ENCODE measurements around the gene SRPK1. TPM values are rescaled to one million over a fixed set of nuclear protein-coding genes. Genes with fewer than 3 reads are reported as not detected.

SRPK1 gene
- total RNA-seq, 1 experiment from 2014 or later = 100 TPM

- no TSS peak for BruUV-seq (replicated peaks)
- Histone ChIP-seq H3K9me2 (replicated peaks; ENCODE audit: low read length) (no peaks in the 10 kb centered on the region), H3K4me1 (ENCODE audit: insufficient read depth, low read length) (peaks cover 10% of the 10 kb centered on the region), H3K4me2 (ENCODE audit: low read length) (no peak overlapping the region), H3K27me3 (ENCODE audit: low read length) (no peaks in the 10 kb centered on the region), H4K20me1 (ENCODE audit: low read length) (no peaks in the 10 kb centered on the region), H3K36me3 (ENCODE audit: low read depth, low read length) (no peaks in the 10 kb centered on the region), H3K4me3 (ENCODE audit: low read length) (no peak overlapping the region), H3K9ac (ENCODE audit: low read length) (no peak overlapping the region), H3K27ac (ENCODE audit: low read length) (no peak overlapping the region), H3F3A (ENCODE audit: low read length, unreplicated experiment) (no peaks in the 10 kb centered on the region), H3K9me3 (ENCODE audit: low read length) (no peaks in the 10 kb centered on the region), H2AFZ (ENCODE audit: low read length) (no peak overlapping the region), H3K79me2 (ENCODE audit: low read length) (peaks cover 19% of the 10 kb centered on the region)
- DNase-seq (no peak), ATAC-seq (no peak)
- intact Hi-C loops (cut with micrococcal nuclease) = no loop called here
- TF ChIP-seq EZH2 (IDR thresholded peaks at IDR 0.05; ENCODE audit: low read length, unreplicated experiment) (no peak), CTCF (conservative IDR thresholded peaks at IDR 0.05; ENCODE audit: low read depth, low read length) (no peak), EZH2phosphoT487 (IDR thresholded peaks at IDR 0.05; ENCODE audit: borderline replicate concordance, low read length) (no peak)
- CTCF ChIA-PET = no interaction called here
- POLR2A ChIA-PET (ENCODE audit: unreplicated experiment) = no interaction called here
These were observed 5.1 kb upstream of the SRPK1 start for GRCh38 chr6:35925961-35926360.

- Histone ChIP-seq H3K4me3 (ENCODE audit: low read length) (no peak overlapping the region), H3K27me3 (ENCODE audit: low read length) (no peaks in the 10 kb centered on the region), H3K79me2 (ENCODE audit: low read length) (peaks cover 36% of the 10 kb centered on the region), H3K9me3 (ENCODE audit: low read length) (no peaks in the 10 kb centered on the region), H4K20me1 (ENCODE audit: low read length) (peaks cover 7% of the 10 kb centered on the region), H3K27ac (ENCODE audit: low read length) (no peak overlapping the region), H3F3A (ENCODE audit: low read length, unreplicated experiment) (no peaks in the 10 kb centered on the region), H3K9ac (ENCODE audit: low read length) (no peak overlapping the region), H3K36me3 (ENCODE audit: low read depth, low read length) (no peaks in the 10 kb centered on the region), H3K4me1 (ENCODE audit: insufficient read depth, low read length) (peaks cover 10% of the 10 kb centered on the region), H3K4me2 (ENCODE audit: low read length) (no peak overlapping the region), H2AFZ (ENCODE audit: low read length) (no peak overlapping the region), H3K9me2 (replicated peaks; ENCODE audit: low read length) (no peaks in the 10 kb centered on the region)
- no TSS peak for BruUV-seq (replicated peaks)
- ChIA-PET POLR2A (ENCODE audit: unreplicated experiment) (no interaction called here), CTCF (no interaction called here)
- no peak for DNase-seq
- ATAC-seq = no peak
- TF ChIP-seq EZH2 (IDR thresholded peaks at IDR 0.05; ENCODE audit: low read length, unreplicated experiment) = no peak
- no peak for TF ChIP-seq CTCF (conservative IDR thresholded peaks at IDR 0.05; ENCODE audit: low read depth, low read length)
- TF ChIP-seq EZH2phosphoT487 (IDR thresholded peaks at IDR 0.05; ENCODE audit: borderline replicate concordance, low read length) = no peak
- intact Hi-C loops (cut with micrococcal nuclease) = no loop called here
These were observed 3.2 kb upstream of the SRPK1 start for GRCh38 chr6:35924146-35924545.

DNA sequence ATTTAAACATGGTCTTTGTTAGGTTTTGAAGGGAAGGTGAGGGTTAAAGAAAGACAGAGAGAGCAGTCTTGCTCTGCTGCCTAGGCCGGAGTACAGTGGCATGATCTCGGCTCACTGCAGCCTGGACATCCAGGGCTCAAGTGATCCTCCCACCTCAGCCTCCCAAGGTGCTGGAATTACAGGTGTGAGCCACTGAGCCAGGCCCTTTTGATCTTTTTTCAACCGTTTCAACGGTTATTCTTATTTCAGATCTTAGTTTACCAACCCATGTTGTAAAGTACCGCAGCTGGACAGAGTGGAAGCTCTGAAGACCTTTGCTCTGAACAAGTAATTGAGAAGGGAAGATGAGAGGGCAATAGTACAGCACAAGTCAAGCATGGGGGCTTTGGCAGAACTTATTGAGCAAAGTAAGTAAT, 1.2 kb upstream of the SRPK1 start:
- Histone ChIP-seq H3K9me3 (ENCODE audit: low read length) (no peaks in the 10 kb centered on the region), H3F3A (ENCODE audit: low read length, unreplicated experiment) (no peaks in the 10 kb centered on the region), H3K4me3 (ENCODE audit: low read length) (peak overlapping the region; percentile 90), H3K27me3 (ENCODE audit: low read length) (no peaks in the 10 kb centered on the region), H3K9ac (ENCODE audit: low read length) (no peak overlapping the region; the same call in 1 of the 2 replicates), H3K4me2 (ENCODE audit: low read length) (peak overlapping the region; percentile 86), H4K20me1 (ENCODE audit: low read length) (peaks cover 27% of the 10 kb centered on the region), H3K4me1 (ENCODE audit: insufficient read depth, low read length) (peaks cover 26% of the 10 kb centered on the region), H3K27ac (ENCODE audit: low read length) (no peak overlapping the region), H3K79me2 (ENCODE audit: low read length) (peaks cover 56% of the 10 kb centered on the region), H3K9me2 (replicated peaks; ENCODE audit: low read length) (no peaks in the 10 kb centered on the region), H2AFZ (ENCODE audit: low read length) (no peak overlapping the region), H3K36me3 (ENCODE audit: low read depth, low read length) (peaks cover 6% of the 10 kb centered on the region; the same call in 1 of the 2 replicates)
- no peak for DNase-seq
- POLR2A ChIA-PET (ENCODE audit: unreplicated experiment) = interaction anchor here (0.6 to 0.7 kb wide), 2 partner anchors 15 to 653 kb away, joined by 3 read pairs; no protein-coding TSS in a partner anchor
- TF ChIP-seq EZH2phosphoT487 (IDR thresholded peaks at IDR 0.05; ENCODE audit: borderline replicate concordance, low read length) (no peak), CTCF (conservative IDR thresholded peaks at IDR 0.05; ENCODE audit: low read depth, low read length) (no peak), EZH2 (IDR thresholded peaks at IDR 0.05; ENCODE audit: low read length, unreplicated experiment) (no peak)
- CTCF ChIA-PET = no interaction called here
- no TSS peak for BruUV-seq (replicated peaks)
- ATAC-seq = no peak
- intact Hi-C loops (cut with micrococcal nuclease) = no loop called here

All from PC-3 (cell line).